OCI-M1 (cell line): ENCODE results near the gene SMIM21.
A peak's percentile ranks its signal among the peaks of the same experiment; 100 is the strongest.

Experiments
- DNase-seq: peaks from one replicate; lab custom pipeline; 2025; lab: John Stamatoyannopoulos, UW

The SMIM21 gene

DNA sequence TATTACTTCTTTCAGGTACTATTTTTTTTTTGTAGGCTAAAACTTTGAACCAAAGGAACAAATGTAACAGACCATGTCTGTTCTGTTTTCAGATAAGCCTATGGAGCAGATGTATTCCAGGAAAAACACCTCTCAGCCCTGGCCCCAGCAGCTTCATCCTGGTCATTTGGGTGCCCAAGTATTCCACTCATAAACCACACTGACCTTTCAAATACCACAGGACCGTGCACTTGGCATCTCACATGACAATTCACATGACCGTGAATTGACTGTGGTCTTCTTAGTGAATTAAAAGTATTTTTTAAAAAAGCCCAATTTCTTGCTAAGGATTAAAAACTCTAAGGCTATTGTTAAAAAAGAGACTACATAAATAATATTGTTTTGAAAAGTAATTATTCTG lies 50.2 kb downstream of the SMIM21 start:
- DNase-seq, result no peak

DNA sequence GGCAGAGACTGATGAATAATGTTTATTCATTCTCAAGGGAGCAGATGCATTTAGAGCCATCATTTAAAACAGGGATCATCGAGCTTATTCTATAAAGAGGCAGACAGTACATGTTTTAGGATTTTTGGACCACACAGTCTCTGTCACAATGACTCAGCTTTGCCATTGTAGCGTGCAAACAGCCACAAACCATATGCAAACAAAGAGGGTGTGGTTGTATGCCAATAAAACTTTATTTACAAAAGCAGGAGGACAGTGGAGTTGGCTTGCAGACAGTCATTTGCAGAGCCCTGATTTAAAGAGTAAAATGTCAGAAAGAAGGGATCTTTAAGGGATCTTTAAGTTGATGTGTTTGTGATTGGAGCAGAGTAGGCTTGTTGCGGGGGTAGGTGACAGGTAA lies 51.5 kb downstream of the SMIM21 start:
- no peak for DNase-seq

DNA sequence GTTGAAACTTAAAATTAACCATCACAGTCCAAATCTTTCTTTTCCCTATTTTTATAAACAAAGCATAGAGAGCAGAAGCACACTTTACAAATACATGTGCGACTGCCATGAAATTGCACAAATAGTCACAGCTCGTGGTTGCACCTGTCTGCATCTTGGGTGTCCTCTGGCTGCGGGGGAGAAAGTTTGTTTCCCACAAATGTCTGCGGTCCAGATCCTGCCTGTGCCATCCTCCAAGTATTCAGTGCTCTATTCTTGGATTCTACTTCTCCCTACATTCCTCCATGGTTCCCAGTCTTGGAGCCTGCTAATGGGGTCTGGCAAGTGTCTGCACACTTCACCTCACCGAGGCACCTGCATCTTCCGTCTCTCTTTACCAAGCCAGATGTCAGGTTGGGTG lies 52.2 kb downstream of the SMIM21 start:
- DNase-seq, result no peak

DNA sequence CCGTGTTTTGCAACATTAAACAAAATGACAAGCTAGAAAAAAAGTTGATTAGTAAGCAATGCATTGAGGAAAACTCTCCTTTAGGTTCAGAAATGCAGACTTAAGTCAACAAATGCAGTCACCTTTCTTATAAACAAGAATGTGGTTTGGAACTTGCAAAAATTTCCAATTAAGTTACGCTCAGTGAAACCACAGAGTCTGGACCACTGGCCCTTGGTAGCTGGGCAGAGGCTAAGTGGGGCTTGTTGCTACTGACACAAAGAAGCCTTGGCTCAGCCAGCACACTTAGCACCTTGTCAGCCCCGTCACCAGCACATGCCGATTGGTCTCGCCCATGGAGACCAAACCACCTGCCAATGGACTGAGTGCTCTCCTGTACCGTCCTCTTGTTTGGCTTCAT lies 53.0 kb downstream of the SMIM21 start:
- no peak for DNase-seq

DNA sequence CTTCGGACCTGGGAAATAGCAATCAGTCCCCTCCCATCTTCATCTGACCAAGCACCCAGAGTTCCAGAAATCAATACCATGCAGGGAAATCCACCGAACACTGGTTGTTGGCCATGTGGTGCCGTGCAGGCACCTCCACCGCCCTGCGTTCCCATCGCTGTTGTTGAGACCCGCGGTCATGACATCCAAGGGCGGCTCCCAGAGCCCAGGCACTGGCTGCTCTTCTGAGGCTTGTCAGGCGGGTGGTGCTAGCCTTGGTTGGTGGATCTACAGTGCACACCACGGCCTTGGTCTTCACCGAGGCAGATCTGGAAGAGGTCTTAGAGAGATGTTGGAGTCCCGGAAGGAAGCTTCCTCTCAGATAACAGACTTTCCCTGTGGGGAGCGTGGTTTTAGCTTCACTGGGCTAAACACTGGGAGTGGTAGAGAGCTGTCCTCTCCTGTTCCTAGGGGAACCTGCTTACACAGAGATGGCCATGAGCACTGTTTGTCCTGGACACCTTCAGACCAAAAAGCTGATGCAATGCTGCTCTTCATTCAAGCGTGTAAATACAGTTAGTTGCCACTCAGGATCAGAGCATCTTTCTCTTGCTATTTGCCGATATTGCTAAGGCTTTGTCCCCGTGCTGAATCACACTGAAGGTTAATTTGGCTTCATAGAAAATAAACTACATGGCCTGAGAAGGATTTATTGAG lies 58.3 kb downstream of the SMIM21 start:
- no peak for DNase-seq

DNA sequence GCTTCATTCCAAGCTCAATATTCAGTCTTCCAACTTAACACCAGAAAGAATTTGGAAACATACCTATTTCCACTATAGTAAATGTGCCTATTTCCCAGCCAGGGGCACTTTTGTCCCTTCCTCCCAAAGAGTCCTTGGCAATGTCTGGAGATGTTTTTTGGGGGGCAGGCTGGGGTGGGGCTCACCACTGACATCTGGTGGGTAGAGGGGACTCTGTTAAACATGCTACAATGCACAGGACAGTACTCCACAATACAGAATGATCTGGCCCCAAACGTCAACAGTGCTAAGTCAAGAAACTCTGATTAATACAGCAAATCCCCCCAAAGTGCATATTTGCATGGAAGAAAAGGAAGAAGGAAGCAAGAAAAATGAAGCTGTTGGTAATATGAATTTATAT lies 61.7 kb downstream of the SMIM21 start:
- no peak for DNase-seq

DNA sequence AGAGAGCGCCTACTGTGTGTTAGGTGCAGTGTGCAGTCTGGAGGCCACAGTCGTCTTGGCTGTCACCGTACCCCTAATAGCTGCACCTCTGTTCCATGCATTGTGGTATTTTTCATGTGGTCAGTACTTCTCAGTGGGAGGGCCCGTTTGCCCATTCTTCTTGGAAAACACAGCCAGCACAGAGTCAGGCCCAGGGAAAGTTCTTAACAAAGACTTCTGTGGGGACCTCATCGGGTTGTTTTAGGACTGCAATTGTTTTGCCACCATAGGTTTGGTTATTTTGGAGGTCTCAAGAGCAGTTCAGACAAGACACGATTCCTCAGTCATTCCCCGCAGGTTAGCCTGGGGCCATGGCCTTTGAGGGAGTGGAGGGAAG lies 62.3 kb downstream of the SMIM21 start:
- DNase-seq, result no peak

DNA sequence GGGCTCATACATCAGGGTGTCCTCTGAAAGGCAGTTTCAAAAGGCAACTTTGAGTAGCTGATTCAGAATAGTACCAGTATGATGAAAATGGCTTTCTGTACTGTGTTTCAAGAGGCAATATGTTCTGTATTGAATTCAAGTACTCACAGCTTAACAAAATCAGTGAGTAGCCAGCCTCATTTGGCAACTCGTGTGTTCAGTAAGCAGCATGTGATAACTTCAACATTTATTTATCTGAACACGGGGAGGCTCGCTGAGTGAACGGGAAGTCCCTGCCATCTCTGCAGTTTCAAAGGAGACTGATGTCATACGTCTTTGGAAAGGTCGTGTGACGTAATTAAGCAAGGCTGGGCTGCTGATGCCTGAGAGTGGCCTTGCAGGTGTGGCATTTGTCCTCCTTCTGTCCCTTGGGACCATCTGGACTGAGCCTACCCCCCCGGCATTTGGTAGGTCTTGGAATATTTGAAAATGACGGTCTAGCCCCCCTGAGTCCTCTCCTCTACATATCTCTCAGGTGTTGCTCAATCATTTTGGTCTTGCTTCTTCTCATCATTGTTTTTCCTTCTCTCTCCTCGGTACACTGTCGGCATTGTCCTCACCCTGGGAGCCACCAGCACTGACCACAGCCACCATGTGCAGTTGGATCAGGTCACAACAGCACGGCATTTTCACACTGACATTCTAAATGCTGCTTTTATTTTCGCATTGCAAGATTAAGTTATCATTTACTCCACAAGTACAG lies 62.8 kb downstream of the SMIM21 start:
- peak; percentile 4 for DNase-seq

DNA sequence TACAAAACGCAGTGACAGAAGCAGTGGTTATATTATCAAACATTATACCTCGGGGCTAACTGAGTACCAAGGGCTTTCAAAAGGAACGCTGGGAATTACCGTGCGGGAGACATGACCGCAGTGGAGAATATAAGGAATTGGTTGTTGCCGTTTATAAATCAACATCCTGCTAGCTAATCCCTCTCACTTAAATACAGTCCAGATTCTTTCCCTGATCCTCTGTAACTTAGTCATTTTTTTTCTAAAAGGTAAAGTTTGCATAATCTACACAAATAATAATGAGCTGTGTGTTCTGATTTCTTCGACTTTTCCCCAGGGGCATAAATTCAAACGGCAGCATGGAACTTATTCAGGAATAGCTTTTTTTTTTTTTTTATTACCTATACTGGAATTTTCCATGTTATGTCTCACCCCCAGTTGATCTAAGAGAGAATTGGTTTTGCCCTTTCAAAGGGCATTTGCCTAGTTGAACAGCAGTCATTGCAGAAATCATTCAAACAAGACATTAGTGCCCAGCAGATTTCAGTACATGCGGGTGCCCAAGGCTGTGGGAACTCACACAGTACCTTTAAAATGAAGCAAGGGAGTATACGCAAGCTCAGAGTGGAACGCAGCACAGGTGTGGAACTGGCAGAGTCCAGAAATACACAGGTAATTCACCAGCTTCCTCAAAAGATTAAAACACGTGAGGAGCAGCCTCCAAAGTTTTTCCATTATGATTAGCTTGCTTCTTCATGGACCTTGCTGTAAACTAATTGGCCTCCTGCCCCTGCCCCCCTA lies 63.9 kb downstream of the SMIM21 start:
- no peak for DNase-seq

DNA sequence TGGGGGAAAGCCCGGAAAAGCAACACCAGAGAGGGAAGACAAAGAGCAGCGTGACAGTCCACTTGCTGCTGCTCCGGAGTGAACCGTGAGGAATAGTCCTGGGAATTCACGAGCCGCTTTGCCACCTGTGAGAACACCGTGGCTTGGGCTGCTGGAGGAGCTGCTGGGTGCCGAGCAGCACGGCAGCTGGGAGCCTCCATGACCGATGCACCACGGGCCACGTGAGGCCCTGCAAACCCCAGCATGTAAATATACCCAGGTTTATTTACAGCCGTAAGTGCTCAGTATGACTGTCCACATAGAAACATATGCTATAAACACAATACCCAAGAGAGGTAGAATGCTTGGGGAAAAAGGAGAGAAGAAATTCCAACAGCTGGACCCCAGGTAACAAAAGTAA lies 65.1 kb downstream of the SMIM21 start:
- no peak for DNase-seq

DNA sequence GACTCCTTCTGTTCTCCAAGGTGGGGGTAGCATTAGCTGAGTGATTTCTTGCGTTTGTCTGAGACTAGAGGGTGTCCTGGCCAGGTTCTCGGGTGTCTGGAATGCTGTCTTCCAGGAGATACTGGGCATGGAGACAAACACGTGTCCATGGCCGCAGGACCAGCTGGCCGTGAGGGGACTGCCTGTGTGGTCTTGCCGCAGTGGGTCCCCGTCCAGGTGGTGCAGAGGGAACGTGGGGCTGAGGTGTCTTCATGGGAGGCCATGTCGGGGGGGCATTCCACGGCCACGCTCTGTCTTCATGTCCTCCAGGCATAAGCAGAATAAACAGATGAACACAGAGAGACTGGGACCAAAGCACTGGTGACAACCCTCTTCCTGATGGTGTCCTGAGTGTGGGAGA lies 66.6 kb downstream of the SMIM21 start:
- no peak for DNase-seq

DNA sequence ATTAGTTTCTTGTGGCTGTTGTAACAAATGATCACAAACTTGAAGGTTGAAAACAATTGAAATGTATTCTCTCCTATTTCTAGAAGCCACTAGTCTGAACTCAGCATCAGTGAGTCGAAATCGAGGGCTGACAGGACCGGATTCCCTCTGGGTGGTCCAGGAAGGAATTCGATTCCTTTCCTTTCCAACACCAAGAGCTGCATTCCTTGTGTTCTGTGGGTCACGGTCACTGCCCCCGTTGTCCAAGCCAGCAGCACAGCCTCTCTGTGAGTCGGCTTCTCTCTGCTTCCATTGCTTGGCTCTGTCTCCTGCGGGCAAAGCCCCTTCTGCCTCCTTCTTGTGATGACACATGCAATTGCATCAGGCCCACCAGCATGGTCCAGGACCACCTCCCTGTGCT lies 67.3 kb downstream of the SMIM21 start:
- no peak for DNase-seq
